Panc1 (cell line): ENCODE measurements around the gene ARHGAP18. TPM values are rescaled to one million over a fixed set of nuclear protein-coding genes. Genes with fewer than 3 reads are reported as not detected.

Experiments
- ATAC-seq: fragments of 200-7000 bp; cut with Tn5 transposase; 2 replicates; pipeline ENCODE4 v1.9.1; 2020; ENCODE audit warnings: mild to moderate bottlenecking, moderate library complexity
- BruUV-seq: library from RNA; stranded (reverse); fragments of 400-500 nt; replicated peaks from 2 replicates; lab custom pipeline; 2021; lab: Mats Ljungman, UMichigan
- CTCF ChIA-PET: fragments of 300-600 bp; sonication (Branson Sonifier 250); formaldehyde crosslinking; loops from one replicate; lab custom pipeline; 2022; ENCODE audit warnings: antibody characterized with exemption; lab: Charles Lee
- POLR2A ChIA-PET: fragments of 300-600 bp; sonication (Branson Sonifier 250); formaldehyde crosslinking; loops from one replicate; lab custom pipeline; 2022; ENCODE audit warnings: antibody characterized with exemption; lab: Charles Lee
- DNase-seq: peaks from one replicate; pipeline ENCODE4 v3.0.0-alpha.2; 2010; ENCODE audit warnings: low read depth, low spot score
- H3K27ac ChIP-seq: 2 replicates; pipeline ENCODE4 v1.5.1; 2011; ENCODE audit warnings: mild to moderate bottlenecking, low read length, inconsistent platforms
- H3K27me3 ChIP-seq: fragments of 200-500 bp; sonication (Bioruptor generic); 2 replicates; pipeline ENCODE4 v1.6.0; 2014; ENCODE audit warnings: low read length, inconsistent platforms; ENCODE audit not compliant: control insufficient read depth, insufficient read depth
- H3K36me3 ChIP-seq: fragments of 200-500 bp; sonication (Bioruptor generic); 2 replicates; pipeline ENCODE4 v1.5.1; 2014; ENCODE audit warnings: inconsistent platforms, mild to moderate bottlenecking, low read length, moderate library complexity; ENCODE audit not compliant: control insufficient read depth, insufficient read depth
- H3K4me1 ChIP-seq: 2 replicates; pipeline ENCODE4 v1.5.1; 2011; ENCODE audit warnings: inconsistent platforms, mild to moderate bottlenecking, low read length, moderate library complexity; ENCODE audit not compliant: control insufficient read depth, insufficient read depth
- H3K4me3 ChIP-seq, 2 experiments: 2 replicates each; pipeline ENCODE4 v1.5.1; 2011 to 2012; ENCODE audit warnings: low read depth in 2 of 2, low read length in 2 of 2, mild to moderate bottlenecking in 2 of 2, inconsistent platforms in 1 of 2, moderate library complexity in 1 of 2
- H3K9me3 ChIP-seq: fragments of 200-500 bp; sonication (Bioruptor generic); 2 replicates; pipeline ENCODE4 v1.5.1; 2014; ENCODE audit warnings: low read depth, mild to moderate bottlenecking, inconsistent platforms, low read length, moderate library complexity; ENCODE audit not compliant: control insufficient read depth, insufficient read depth
- CTCF ChIP-seq: fragments of 450-650 bp; IDR thresholded peaks from 2 replicates; pipeline ENCODE4 v1.5.1; 2017; ENCODE audit warnings: mild to moderate bottlenecking
- POLR2AphosphoS5 ChIP-seq: IDR thresholded peaks from 2 replicates; pipeline ENCODE4 v1.6.1; 2012; ENCODE audit warnings: mild to moderate bottlenecking, low read depth, low read length, moderate library complexity
- REST ChIP-seq, 2 experiments: IDR thresholded peaks; 2 replicates each; pipeline ENCODE4 v1.6.1; 2011 to 2012; ENCODE audit warnings: low read depth in 2 of 2, control low read depth in 1 of 2, low read length in 1 of 2, mild to moderate bottlenecking in 1 of 2, moderate library complexity in 1 of 2; ENCODE audit not compliant: insufficient read depth in 1 of 2
- SIN3A ChIP-seq: IDR thresholded peaks from 2 replicates; pipeline ENCODE4 v1.6.1; 2012; ENCODE audit warnings: low read depth, mild to moderate bottlenecking, low read length, moderate library complexity, borderline replicate concordance; ENCODE audit not compliant: insufficient read depth
- TCF7L2 ChIP-seq: IDR thresholded peaks from 2 replicates; pipeline ENCODE4 v1.6.1; 2011; ENCODE audit warnings: mild to moderate bottlenecking, low read depth, low read length, inconsistent platforms
- in situ Hi-C: cut with HindIII; loops from 2 replicates; pipeline ENCODE4 v1.10.0; 2016; ENCODE audit warnings: low sequenced_read_pairs, low pct_unique_long_range_greater_than_20kb
- intact Hi-C: fragments of 100-400 bp; cut with micrococcal nuclease; formaldehyde crosslinking; loops from one replicate; pipeline ENCODE4 v1.10.0; 2022; ENCODE audit not compliant: unreplicated experiment
- total RNA-seq: library from RNA; stranded (reverse); gene quantifications from one replicate; pipeline ENCODE4 v1.2.1, GENCODE V29; 2021; ENCODE audit not compliant: unreplicated experiment

The ARHGAP18 gene
- total RNA-seq, 1 experiment from 2014 or later = 11.6 TPM

- intact Hi-C loops = no loop called here
- BruUV-seq = no TSS peak
- Histone ChIP-seq H3K27me3 (no peaks in the 10 kb centered on the region), H3K36me3 (no peaks in the 10 kb centered on the region), H3K4me3 (no peak overlapping the region), H3K27ac (no peak overlapping the region), H3K4me1 (no peaks in the 10 kb centered on the region), H3K9me3 (no peaks in the 10 kb centered on the region)
- TF ChIP-seq CTCF = no peak
- CTCF ChIA-PET = no interaction called here
- DNase-seq (no peak), ATAC-seq (no peak)
- POLR2A ChIA-PET = interaction anchor here (0.7 kb wide), 1 partner anchor 55 kb away, joined by 8 read pairs; no protein-coding TSS in a partner anchor
- in situ Hi-C loops = no loop called here
Observed at GRCh38 chr6:129700666-129701065, 9.3 kb downstream of the ARHGAP18 start.

GRCh38 chr6:129699659-129700058 lies 10.3 kb downstream of the ARHGAP18 start:
- no peaks in the 10 kb centered on the region for H3K4me1 ChIP-seq
- CTCF ChIA-PET = no interaction called here

More at GRCh38 chr6:129699659-129700058, 10.3 kb downstream of the ARHGAP18 start:
- intact Hi-C loops (no loop called here), in situ Hi-C loops (no loop called here)
- H3K4me3 ChIP-seq = no peak overlapping the region
- H3K9me3 ChIP-seq = no peaks in the 10 kb centered on the region
- H3K27me3 ChIP-seq = no peaks in the 10 kb centered on the region
- TF ChIP-seq SIN3A (no peak), TCF7L2 (no peak), POLR2AphosphoS5 (no peak), CTCF (no peak), REST (IDR thresholded peaks at IDR 0.05; ENCODE audit: insufficient read depth in 1 of 2, low read depth in 2 of 2, low read length in 1 of 2) (no peak)
- no peaks in the 10 kb centered on the region for H3K36me3 ChIP-seq
- no TSS peak for BruUV-seq
- no peak overlapping the region for H3K27ac ChIP-seq
- POLR2A ChIA-PET = no interaction called here
- no peak for ATAC-seq
- DNase-seq = no peak
